ENCODE results near the gene OR14A2.
"Not testable (repeated sequence)": the region's sequence is repeated elsewhere in the genome, so short reads cannot be mapped to it uniquely, and the experiment has no call there.

OR14A2 gene

DNA sequence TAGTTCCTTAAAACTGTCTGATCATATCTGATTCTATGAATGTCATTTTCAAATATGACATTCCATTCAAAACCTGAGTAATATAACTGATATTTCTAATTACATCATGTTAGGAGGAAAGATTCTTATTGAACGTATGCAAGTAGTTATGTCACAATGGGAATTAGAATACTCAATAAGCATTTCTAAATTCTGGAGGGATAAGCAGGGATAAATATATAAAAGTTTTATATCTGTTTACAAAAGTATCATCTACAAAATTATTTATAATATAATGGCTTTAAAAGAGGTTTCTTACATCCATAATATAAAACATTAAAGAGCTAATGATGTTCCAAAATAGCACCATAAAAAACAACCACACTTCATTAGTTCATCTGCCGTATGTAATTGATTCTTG is at the start of gene OR14A2:
Gene OR14A2, minus strand, starts transcription at position 101 of the 400 bp plus-strand sequence.
- no peaks in the 10 kb centered on the region for H3K36me3 ChIP-seq
- H3K4me1 ChIP-seq = no peaks in the 10 kb centered on the region
- no peak within 1 kb of the TSS for H3K9ac ChIP-seq
- H3K9me3 ChIP-seq (replicated peaks in 1 of 11) = peaks cover 14 to 21% (median 19%) of the 10 kb centered on the region in 11 experiments; a peak in 20 of 22 replicates
- no peak within 1 kb of the TSS for H3K27ac ChIP-seq
- H3K4me3 ChIP-seq = no peak within 1 kb of the TSS
- H3K27me3 ChIP-seq = no peaks in the 10 kb centered on the region
- TF ChIP-seq Cebpa-rat (IDR thresholded peaks at IDR 0.05) = no peak
- H3K4me2 ChIP-seq = no peak within 1 kb of the TSS
- H4K20me1 ChIP-seq = no peaks in the 10 kb centered on the region

DNA sequence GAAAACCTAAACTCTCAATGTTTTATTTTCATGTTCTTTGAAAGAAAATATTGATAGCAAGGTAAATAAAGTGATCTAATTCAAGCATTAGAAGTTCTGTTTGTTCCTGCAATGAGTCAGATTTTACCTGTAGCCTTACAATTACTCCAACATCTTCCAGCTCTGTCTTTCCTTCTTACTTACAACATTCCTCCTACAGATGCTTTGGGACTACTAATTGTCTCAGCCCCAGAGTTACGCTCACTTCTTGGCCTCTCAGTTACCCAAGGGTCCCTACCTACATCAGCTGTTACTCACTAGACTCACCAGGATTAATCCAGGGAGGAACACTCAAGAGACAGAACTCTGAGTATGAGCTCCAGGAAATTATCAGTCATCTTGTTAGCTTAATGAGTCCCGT is 49.6 kb upstream of the OR14A2 start:
- no peaks in the 10 kb centered on the region for H3K4me1 ChIP-seq
- no peaks in the 10 kb centered on the region for H4K20me1 ChIP-seq
- no peak overlapping the region for H3K9ac ChIP-seq
- H3K27me3 ChIP-seq = no peaks in the 10 kb centered on the region
- no peak overlapping the region for H3K4me2 ChIP-seq
- no peak overlapping the region for H3K27ac ChIP-seq
- H3K36me3 ChIP-seq = no peaks in the 10 kb centered on the region
- H3K4me3 ChIP-seq = no peak overlapping the region
- no peak for TF ChIP-seq Cebpa-rat (IDR thresholded peaks at IDR 0.05)
- H3K9me3 ChIP-seq (replicated peaks in 1 of 11) = peaks cover 15 to 24% (median 21%) of the 10 kb centered on the region in 11 experiments

DNA sequence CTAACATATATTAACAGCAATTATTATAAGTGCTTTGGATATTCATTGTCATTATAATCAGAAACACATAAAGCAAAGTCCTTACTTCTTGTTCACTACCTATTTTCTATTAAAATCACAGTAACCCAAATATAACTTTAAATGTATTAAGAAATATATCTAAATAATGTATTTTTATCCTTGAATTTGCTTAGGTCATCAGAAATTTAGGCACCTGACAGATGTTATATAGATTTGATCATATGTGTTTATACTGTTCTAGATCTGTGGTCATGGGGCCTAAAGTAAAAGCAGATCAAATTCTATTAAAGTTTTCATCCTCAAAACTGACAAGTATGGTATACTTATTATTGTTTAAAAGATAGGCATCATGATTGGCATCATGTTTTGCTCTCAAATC is 21.7 kb upstream of the OR14A2 start:
- H4K20me1 ChIP-seq = no peaks in the 10 kb centered on the region
- H3K27me3 ChIP-seq = no peaks in the 10 kb centered on the region
- no peaks in the 10 kb centered on the region for H3K36me3 ChIP-seq
- no peaks in the 10 kb centered on the region for H3K4me1 ChIP-seq
- no peak overlapping the region for H3K4me2 ChIP-seq
- TF ChIP-seq Cebpa-rat (IDR thresholded peaks at IDR 0.05) = no peak
- no peak overlapping the region for H3K9ac ChIP-seq
- no peak overlapping the region for H3K4me3 ChIP-seq
- H3K9me3 ChIP-seq (replicated peaks in 1 of 11) = no peaks in the 10 kb centered on the region
- no peak overlapping the region for H3K27ac ChIP-seq

DNA sequence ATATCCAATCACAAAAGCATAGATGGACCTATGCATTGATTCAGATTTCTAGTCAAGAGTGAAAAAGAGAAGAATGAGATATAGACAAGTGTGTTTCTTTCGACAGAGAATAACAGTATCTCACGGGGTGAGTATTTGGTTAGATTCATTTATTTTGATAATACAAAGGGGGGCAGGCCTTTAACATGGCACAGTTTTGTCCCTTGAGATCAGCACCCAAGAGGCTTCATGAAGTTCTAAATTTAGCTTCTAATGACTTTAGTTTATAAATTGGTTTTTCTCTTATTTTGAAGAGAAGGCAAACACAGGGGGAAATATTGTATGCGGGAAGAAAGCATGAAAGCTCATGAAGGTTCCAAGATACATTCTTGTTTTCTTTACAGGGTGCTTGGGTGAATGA is 12.5 kb upstream of the OR14A2 start, which contains the start of gene OR1C1:
Gene OR1C1, minus strand, starts transcription at position 101 of the 400 bp plus-strand sequence. CDS start 2,150 bp downstream, outside the sequence.
- Histone ChIP-seq H3K27ac (no peak within 1 kb of the TSS), H3K27me3 (no peaks in the 10 kb centered on the region), H3K9ac (no peak within 1 kb of the TSS), H4K20me1 (no peaks in the 10 kb centered on the region), H3K4me1 (no peaks in the 10 kb centered on the region), H3K4me2 (no peak within 1 kb of the TSS), H3K4me3 (no peak within 1 kb of the TSS), H3K9me3 (replicated peaks in 1 of 11) (no peaks in the 10 kb centered on the region), H3K36me3 (no peaks in the 10 kb centered on the region)
- no peak for TF ChIP-seq Cebpa-rat (IDR thresholded peaks at IDR 0.05)

DNA sequence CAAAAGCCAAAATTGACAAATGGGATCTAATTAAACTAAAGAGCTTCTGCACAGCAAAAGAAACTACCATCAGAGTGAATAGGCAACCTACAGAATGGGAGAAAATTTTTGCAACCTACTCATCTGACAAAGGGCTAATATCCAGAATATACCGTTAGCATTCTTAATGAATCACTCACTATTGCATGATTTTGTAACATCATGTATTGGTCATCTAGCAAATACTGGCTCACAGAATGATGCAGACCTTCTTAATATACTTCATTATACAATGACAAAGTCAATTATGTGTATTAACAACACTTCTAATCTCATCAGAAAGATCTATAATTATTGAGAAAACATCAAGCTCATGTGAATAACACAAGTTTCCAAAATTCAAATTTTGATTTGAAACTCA is 6.4 kb upstream of the OR14A2 start:
- not testable (repeated sequence) for H3K4me2 ChIP-seq, H3K27me3 ChIP-seq, H3K27ac ChIP-seq, H3K4me1 ChIP-seq, H4K20me1 ChIP-seq, H3K36me3 ChIP-seq, H3K4me3 ChIP-seq, H3K9ac ChIP-seq
- peaks cover 13 to 21% (median 18%) of the 10 kb centered on the region in 11 experiments; a peak in 20 of 22 replicates for H3K9me3 ChIP-seq (replicated peaks in 1 of 11)

DNA sequence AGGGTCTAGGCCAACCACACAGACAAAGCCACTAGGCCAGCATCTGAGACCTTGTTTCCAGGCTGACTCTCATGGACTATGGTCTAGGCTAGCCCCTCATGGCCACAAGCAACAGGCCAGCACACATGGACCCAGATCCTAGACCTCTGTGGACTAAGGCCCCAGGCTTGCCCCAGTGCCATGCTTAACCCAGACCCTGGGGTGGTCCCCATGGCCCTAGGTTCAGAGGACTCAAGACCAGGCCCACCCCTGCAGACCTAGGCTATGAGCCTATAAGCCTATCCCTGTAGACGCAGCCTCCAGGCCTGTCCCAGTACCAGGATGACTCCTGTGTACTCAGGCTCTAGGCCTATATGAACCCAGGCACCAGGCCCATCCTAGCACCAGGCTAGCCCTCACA is 1.9 kb upstream of the OR14A2 start:
- no peaks in the 10 kb centered on the region for H3K27me3 ChIP-seq
- H4K20me1 ChIP-seq = no peaks in the 10 kb centered on the region
- no peak overlapping the region for H3K4me2 ChIP-seq
- H3K9me3 ChIP-seq (replicated peaks in 1 of 11) = peaks cover 14 to 21% (median 19%) of the 10 kb centered on the region in 11 experiments; a peak in 20 of 22 replicates
- no peak overlapping the region for H3K4me3 ChIP-seq
- no peaks in the 10 kb centered on the region for H3K4me1 ChIP-seq
- no peak overlapping the region for H3K27ac ChIP-seq
- TF ChIP-seq Cebpa-rat (IDR thresholded peaks at IDR 0.05) = no peak
- H3K9ac ChIP-seq = no peak overlapping the region
- H3K36me3 ChIP-seq = no peaks in the 10 kb centered on the region

DNA sequence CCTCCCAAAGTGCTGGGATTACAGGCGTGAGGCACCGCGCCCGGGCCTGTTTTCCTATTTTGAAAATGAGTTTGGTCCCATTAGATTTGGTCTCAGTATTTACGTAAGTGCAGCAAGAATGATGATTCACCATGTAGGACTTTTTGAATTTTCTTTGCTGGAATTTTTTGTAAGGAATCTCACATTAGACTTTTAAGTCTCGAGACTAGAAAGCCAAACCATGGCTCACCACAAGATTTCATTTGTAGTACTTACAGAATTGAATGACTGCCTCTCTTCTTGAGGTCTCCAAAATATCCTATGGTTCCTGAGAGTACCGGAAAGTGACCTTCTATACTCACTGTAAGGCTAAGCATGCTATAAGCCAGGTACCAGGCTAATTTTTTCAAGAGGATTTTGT is 325 bp downstream of the OR14A2 start:
- Histone ChIP-seq H3K4me3 (no peak overlapping the region), H3K27ac (no peak overlapping the region), H3K36me3 (no peaks in the 10 kb centered on the region), H3K27me3 (no peaks in the 10 kb centered on the region), H3K9ac (no peak overlapping the region), H3K4me2 (no peak overlapping the region), H4K20me1 (no peaks in the 10 kb centered on the region), H3K4me1 (no peaks in the 10 kb centered on the region), H3K9me3 (replicated peaks in 1 of 11) (peaks cover 14 to 21% (median 19%) of the 10 kb centered on the region in 11 experiments; a peak in 20 of 22 replicates)
- no peak for TF ChIP-seq Cebpa-rat (IDR thresholded peaks at IDR 0.05)

GRCh38 chr1:247746391-247746935 is 1.5 kb downstream of the OR14A2 start:
- no peaks in the 10 kb centered on the region for H4K20me1 ChIP-seq
- no peaks in the 10 kb centered on the region for H3K4me1 ChIP-seq
- TF ChIP-seq Cebpa-rat (IDR thresholded peaks at IDR 0.05) = no peak
- H3K4me3 ChIP-seq = no peak overlapping the region
- H3K4me2 ChIP-seq = no peak overlapping the region
- no peaks in the 10 kb centered on the region for H3K27me3 ChIP-seq
- H3K9ac ChIP-seq = no peak overlapping the region
- no peaks in the 10 kb centered on the region for H3K36me3 ChIP-seq
- peaks cover 14 to 21% (median 19%) of the 10 kb centered on the region in 11 experiments; a peak in 20 of 22 replicates for H3K9me3 ChIP-seq (replicated peaks in 1 of 11)
- H3K27ac ChIP-seq = no peak overlapping the region

DNA sequence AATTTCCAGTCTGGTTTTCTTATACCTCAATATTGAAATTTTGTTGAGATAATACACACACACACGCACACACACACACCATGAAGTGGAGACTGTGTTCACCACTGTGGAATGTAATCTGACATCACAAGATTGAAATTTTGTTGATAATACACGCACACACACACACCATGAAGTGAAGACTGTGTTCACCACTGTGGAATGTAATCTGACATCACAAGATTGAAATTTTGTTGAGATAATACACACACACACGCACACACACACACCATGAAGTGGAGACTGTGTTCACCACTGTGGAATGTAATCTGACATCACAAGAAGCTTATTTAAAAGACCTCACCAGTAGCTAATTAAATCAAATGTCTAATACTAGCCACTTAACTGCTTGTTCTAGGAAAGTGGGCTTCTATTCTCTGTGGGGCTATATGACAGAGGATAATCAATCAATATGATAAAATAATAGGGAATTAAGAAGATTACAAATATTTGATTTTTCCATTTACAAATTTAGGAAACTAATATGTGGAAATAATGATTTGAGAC is 5.7 kb downstream of the OR14A2 start:
- not testable (repeated sequence) for H3K4me1 ChIP-seq; H3K4me3 ChIP-seq; H3K9me3 ChIP-seq (replicated peaks in 1 of 11); H3K36me3 ChIP-seq; H4K20me1 ChIP-seq; H3K27me3 ChIP-seq; H3K9ac ChIP-seq; H3K4me2 ChIP-seq; H3K27ac ChIP-seq

DNA sequence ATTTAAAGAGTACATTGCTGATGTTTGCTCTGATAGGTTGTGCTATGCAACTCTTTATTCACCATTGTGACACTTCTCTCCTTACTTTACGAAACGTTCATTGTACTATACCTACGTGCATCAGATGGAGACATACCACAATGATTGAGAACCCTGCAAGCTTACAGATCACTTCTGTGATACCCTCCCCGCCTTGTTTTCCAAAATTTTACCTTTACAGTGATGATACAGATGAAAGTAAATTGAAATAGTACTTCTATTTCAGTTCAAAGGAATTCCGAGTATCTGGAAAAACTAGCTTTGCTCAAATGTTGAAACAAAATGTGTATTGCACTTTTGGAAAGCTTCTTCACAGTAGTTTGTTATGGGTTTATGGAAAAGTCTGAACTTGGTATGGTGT is 6.2 kb downstream of the OR14A2 start:
- Histone ChIP-seq H3K4me1 (no peaks in the 10 kb centered on the region), H3K4me3 (no peak overlapping the region), H3K4me2 (no peak overlapping the region), H3K9ac (no peak overlapping the region), H3K27me3 (no peaks in the 10 kb centered on the region), H3K27ac (no peak overlapping the region), H3K9me3 (replicated peaks in 1 of 11) (no peaks in the 10 kb centered on the region), H4K20me1 (no peaks in the 10 kb centered on the region), H3K36me3 (no peaks in the 10 kb centered on the region)
- no peak for TF ChIP-seq Cebpa-rat (IDR thresholded peaks at IDR 0.05)

Data from BLaER1 treated with 17β-estradiol and CSF1 and Interleukin-3, amounts not matched to agents 10 nM and 100 nM (cell line).